PC-3 (cell line): ENCODE results near the gene GFAP. TPM values are rescaled to one million over a fixed set of nuclear protein-coding genes. Genes with fewer than 3 reads are reported as not detected.

Experiments
- ATAC-seq: fragments of 200-7000 bp; cut with Tn5 transposase; 2 replicates; pipeline ENCODE4 v1.9.1; 2020; ENCODE audit warnings: mild to moderate bottlenecking, moderate library complexity
- BruUV-seq: library from RNA; stranded (reverse); fragments of 400-500 nt; replicated peaks from 2 replicates; lab custom pipeline; 2021; lab: Mats Ljungman, UMichigan
- CTCF ChIA-PET: fragments of 300-600 bp; sonication (Branson Sonifier 250); formaldehyde crosslinking; loops from one replicate; lab custom pipeline; 2022; ENCODE audit warnings: antibody characterized with exemption; lab: Charles Lee
- POLR2A ChIA-PET: fragments of 300-600 bp; sonication (Branson Sonifier 250); formaldehyde crosslinking; loops from one replicate; lab custom pipeline; 2022; ENCODE audit warnings: antibody characterized with exemption; ENCODE audit not compliant: unreplicated experiment; lab: Charles Lee
- DNase-seq: peaks from one replicate; pipeline ENCODE4 v3.0.0-alpha.2; 2015
- H2AFZ ChIP-seq: fragments of 300-600 bp; sonication (generic); 2 replicates; pipeline ENCODE4 v1.6.0; 2016; ENCODE audit warnings: antibody characterized with exemption, low read length
- H3F3A ChIP-seq: fragments of 300-600 bp; sonication (generic); one replicate; pipeline ENCODE4 v1.6.0; 2017; ENCODE audit warnings: antibody characterized with exemption, low read length, control low read depth, mild to moderate bottlenecking; ENCODE audit not compliant: unreplicated experiment
- H3K27ac ChIP-seq: fragments of 300-600 bp; sonication (generic); 2 replicates; pipeline ENCODE4 v1.5.1; 2016; ENCODE audit warnings: mild to moderate bottlenecking, low read length
- H3K27me3 ChIP-seq: fragments of 300-600 bp; sonication (generic); 2 replicates; pipeline ENCODE4 v1.6.1; 2016; ENCODE audit warnings: low read length, mixed read lengths
- H3K36me3 ChIP-seq: fragments of 300-600 bp; sonication (generic); 2 replicates; pipeline ENCODE4 v1.6.1; 2016; ENCODE audit warnings: low read depth, mixed run types, low read length, mixed read lengths
- H3K4me1 ChIP-seq: fragments of 300-600 bp; sonication (generic); 2 replicates; pipeline ENCODE4 v1.5.1; 2016; ENCODE audit warnings: low read length; ENCODE audit not compliant: insufficient read depth
- H3K4me2 ChIP-seq: fragments of 300-600 bp; sonication (generic); 2 replicates; pipeline ENCODE4 v1.6.0; 2016; ENCODE audit warnings: low read length
- H3K4me3 ChIP-seq: fragments of 300-600 bp; sonication (generic); 2 replicates; pipeline ENCODE4 v1.5.1; 2016; ENCODE audit warnings: mild to moderate bottlenecking, low read length, mixed read lengths
- H3K79me2 ChIP-seq: fragments of 300-600 bp; sonication (generic); 2 replicates; pipeline ENCODE4 v1.6.1; 2017; ENCODE audit warnings: low read length, mixed read lengths
- H3K9ac ChIP-seq: fragments of 300-600 bp; sonication (generic); 2 replicates; pipeline ENCODE4 v1.6.0; 2016; ENCODE audit warnings: mild to moderate bottlenecking, low read length
- H3K9me2 ChIP-seq: fragments of 300-600 bp; sonication (generic); replicated peaks from 2 replicates; pipeline ENCODE4 v1.6.1; 2016; ENCODE audit warnings: mixed run types, low read length, mixed read lengths
- H3K9me3 ChIP-seq: fragments of 300-600 bp; sonication (generic); 2 replicates; pipeline ENCODE4 v1.6.1; 2016; ENCODE audit warnings: low read length, mixed read lengths
- H4K20me1 ChIP-seq: fragments of 300-600 bp; sonication (generic); 2 replicates; pipeline ENCODE4 v1.6.1; 2016; ENCODE audit warnings: low read length, mixed read lengths
- EZH2 ChIP-seq: fragments of 300-600 bp; sonication (generic); IDR thresholded peaks from one replicate; pipeline ENCODE4 v1.6.1; 2017; ENCODE audit warnings: antibody characterized with exemption, mild to moderate bottlenecking, low read length; ENCODE audit not compliant: unreplicated experiment
- EZH2phosphoT487 ChIP-seq: fragments of 300-600 bp; sonication (generic); IDR thresholded peaks from 2 replicates; pipeline ENCODE4 v1.6.1; 2018; ENCODE audit warnings: mild to moderate bottlenecking, antibody characterized with exemption, low read length, borderline replicate concordance
- intact Hi-C: fragments of 100-400 bp; cut with micrococcal nuclease; formaldehyde crosslinking; loops from 2 replicates; pipeline ENCODE4 v1.9.0; 2023
- total RNA-seq: library from RNA; depleted of rRNA; stranded (reverse); fragments of >200 nt; gene quantifications from 2 replicates; pipeline ENCODE4 v1.2.3, GENCODE V29; 2014
- TF ChIP-seq, protein P1 (sequence below): fragments of 300-600 bp; sonication (generic); conservative IDR thresholded peaks from 2 replicates; pipeline ENCODE4 v1.5.1; 2017; ENCODE audit warnings: antibody characterized with exemption, low read depth, mild to moderate bottlenecking, low read length

GFAP gene
- total RNA-seq, 1 experiment from 2014 or later: 0.29 TPM

DNA sequence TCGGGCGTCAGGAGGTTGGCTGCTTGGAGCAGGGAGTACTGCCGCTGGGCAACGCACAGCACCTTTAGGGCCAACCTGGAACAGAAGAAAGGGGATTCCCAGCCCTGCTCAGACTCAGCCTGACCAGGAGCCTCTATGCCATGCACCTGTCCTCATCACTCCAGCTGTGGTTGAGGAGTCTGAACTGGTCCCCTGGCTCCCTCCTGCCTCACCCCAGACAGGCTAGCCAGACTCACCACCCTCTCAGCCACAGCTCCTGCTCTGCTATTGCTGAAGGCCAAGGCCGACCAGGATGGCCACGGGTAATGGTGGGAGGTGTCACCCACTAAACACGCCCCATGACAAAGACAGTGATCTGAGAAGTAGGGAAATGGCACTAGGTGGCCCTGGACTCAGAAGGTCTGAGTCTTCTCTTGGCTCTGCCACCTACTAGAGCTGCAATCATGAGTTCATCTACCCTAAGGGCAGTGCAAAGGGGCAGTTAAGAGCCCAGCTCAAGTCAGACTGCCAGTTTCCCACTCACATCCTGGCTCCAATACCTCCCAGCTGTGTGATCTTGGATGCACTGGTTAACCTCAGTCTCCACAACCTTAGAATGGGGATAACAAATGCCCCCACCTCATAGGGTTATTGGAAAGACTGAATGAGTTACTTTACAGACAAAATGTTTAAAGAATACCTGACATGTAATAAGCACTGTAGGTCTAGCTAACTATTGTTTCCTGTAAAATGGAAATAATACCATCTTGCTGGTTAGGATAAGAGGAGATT is 13.8 kb upstream of the GFAP start:
- H2AFZ ChIP-seq: no peak overlapping the region
- H3K4me2 ChIP-seq: no peak overlapping the region
- H3K4me3 ChIP-seq: no peak overlapping the region
- no peaks in the 10 kb centered on the region for H3K27me3 ChIP-seq
- H3K79me2 ChIP-seq: no peaks in the 10 kb centered on the region
- intact Hi-C loops: no loop called here
- H3K9me2 ChIP-seq: no peaks in the 10 kb centered on the region
- no TSS peak for BruUV-seq
- no peaks in the 10 kb centered on the region for H4K20me1 ChIP-seq
- H3K36me3 ChIP-seq: peaks cover 83% of the 10 kb centered on the region
- POLR2A ChIA-PET: no interaction called here
- no peak overlapping the region for H3K9ac ChIP-seq
- no peak for DNase-seq
- H3K9me3 ChIP-seq: no peaks in the 10 kb centered on the region
- H3K4me1 ChIP-seq: 0 out of 2 replicates have a peak, but pooled peaks cover under 1% of the 10 kb centered on the region
- ATAC-seq: no peak
- TF ChIP-seq EZH2 (no peak), EZH2phosphoT487 (no peak)
- TF ChIP-seq, protein P1, sequence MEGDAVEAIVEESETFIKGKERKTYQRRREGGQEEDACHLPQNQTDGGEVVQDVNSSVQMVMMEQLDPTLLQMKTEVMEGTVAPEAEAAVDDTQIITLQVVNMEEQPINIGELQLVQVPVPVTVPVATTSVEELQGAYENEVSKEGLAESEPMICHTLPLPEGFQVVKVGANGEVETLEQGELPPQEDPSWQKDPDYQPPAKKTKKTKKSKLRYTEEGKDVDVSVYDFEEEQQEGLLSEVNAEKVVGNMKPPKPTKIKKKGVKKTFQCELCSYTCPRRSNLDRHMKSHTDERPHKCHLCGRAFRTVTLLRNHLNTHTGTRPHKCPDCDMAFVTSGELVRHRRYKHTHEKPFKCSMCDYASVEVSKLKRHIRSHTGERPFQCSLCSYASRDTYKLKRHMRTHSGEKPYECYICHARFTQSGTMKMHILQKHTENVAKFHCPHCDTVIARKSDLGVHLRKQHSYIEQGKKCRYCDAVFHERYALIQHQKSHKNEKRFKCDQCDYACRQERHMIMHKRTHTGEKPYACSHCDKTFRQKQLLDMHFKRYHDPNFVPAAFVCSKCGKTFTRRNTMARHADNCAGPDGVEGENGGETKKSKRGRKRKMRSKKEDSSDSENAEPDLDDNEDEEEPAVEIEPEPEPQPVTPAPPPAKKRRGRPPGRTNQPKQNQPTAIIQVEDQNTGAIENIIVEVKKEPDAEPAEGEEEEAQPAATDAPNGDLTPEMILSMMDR: no peak
- CTCF ChIA-PET: no interaction called here
- H3K27ac ChIP-seq: no peak overlapping the region
- H3F3A ChIP-seq: peaks cover 3% of the 10 kb centered on the region

DNA sequence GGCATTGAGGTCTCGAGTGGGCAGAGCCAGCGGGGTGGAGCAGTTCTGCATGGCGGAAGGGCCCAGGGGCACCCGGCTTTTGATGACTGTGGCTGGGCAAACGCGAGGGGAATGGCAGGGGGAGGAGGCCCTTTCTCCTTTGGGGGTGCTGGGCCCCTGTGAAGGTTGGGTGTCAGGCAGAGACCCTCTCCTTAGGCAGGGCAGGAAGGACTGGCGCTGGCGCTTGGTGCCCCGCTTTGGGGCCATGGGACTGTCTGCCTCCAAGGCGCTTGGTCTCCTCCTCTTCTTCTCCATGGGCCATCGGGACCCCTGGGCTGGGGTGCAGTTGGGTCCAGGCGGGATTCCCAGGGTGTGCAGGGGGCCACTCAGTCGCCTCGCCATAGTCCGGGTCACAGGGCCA is 12.8 kb upstream of the GFAP start:
- no peaks in the 10 kb centered on the region for H3K9me2 ChIP-seq
- intact Hi-C loops: no loop called here
- DNase-seq (no peak), ATAC-seq (no peak)
- peaks cover 7% of the 10 kb centered on the region for H3F3A ChIP-seq
- no peaks in the 10 kb centered on the region for H4K20me1 ChIP-seq
- 0 out of 2 replicates have a peak, but pooled peaks cover 3% of the 10 kb centered on the region for H3K4me1 ChIP-seq
- ChIA-PET CTCF (no interaction called here), POLR2A (no interaction called here)
- no peaks in the 10 kb centered on the region for H3K27me3 ChIP-seq
- H2AFZ ChIP-seq: no peak overlapping the region
- H3K4me3 ChIP-seq: no peak overlapping the region
- H3K79me2 ChIP-seq: no peaks in the 10 kb centered on the region
- H3K4me2 ChIP-seq: no peak overlapping the region
- no peak overlapping the region for H3K27ac ChIP-seq
- H3K9me3 ChIP-seq: no peaks in the 10 kb centered on the region
- H3K9ac ChIP-seq: no peak overlapping the region
- no TSS peak for BruUV-seq
- TF ChIP-seq EZH2 (no peak), EZH2phosphoT487 (no peak)
- TF ChIP-seq, protein P1: no peak
- peaks cover 75% of the 10 kb centered on the region for H3K36me3 ChIP-seq

DNA sequence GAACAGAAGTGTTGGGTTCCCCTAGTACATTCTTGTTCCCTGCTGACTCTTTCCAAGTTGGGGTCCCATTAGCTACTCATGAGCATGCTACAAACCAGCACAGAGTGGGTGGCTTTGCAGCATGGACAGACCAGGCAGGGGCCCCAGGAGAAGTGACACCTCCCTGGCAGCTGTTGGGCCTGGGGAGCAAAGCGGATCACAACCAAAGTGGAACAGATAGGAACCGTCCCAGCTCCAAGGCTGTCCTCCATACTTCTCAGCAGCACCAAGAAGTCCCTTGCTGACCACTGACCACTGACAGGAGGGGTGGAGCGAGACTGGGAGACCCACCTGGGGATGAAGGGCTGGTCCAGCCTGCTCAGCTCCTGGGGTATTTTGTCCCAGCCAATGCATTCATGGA is 12.4 kb upstream of the GFAP start:
- TF ChIP-seq EZH2 (no peak), EZH2phosphoT487 (no peak)
- TF ChIP-seq, protein P1: no peak
- no TSS peak for BruUV-seq
- H3K9ac ChIP-seq: no peak overlapping the region
- peaks cover 7% of the 10 kb centered on the region for H3F3A ChIP-seq
- DNase-seq: no peak
- H4K20me1 ChIP-seq: no peaks in the 10 kb centered on the region
- no peak overlapping the region for H3K4me2 ChIP-seq
- intact Hi-C loops: no loop called here
- H3K27me3 ChIP-seq: no peaks in the 10 kb centered on the region
- ATAC-seq: no peak
- POLR2A ChIA-PET: no interaction called here
- H3K27ac ChIP-seq: no peak overlapping the region
- no peak overlapping the region for H2AFZ ChIP-seq
- no peaks in the 10 kb centered on the region for H3K79me2 ChIP-seq
- H3K4me3 ChIP-seq: no peak overlapping the region
- no peaks in the 10 kb centered on the region for H3K9me3 ChIP-seq
- 0 out of 2 replicates have a peak, but pooled peaks cover 3% of the 10 kb centered on the region for H3K4me1 ChIP-seq
- CTCF ChIA-PET: no interaction called here
- H3K9me2 ChIP-seq: no peaks in the 10 kb centered on the region
- H3K36me3 ChIP-seq: peaks cover 71% of the 10 kb centered on the region
